ENCODE data around the gene GRPEL1.
"Not testable (repeated sequence)": the region's sequence is repeated elsewhere in the genome, so short reads cannot be mapped to it uniquely, and the experiment has no call there.

GRPEL1 gene

DNA sequence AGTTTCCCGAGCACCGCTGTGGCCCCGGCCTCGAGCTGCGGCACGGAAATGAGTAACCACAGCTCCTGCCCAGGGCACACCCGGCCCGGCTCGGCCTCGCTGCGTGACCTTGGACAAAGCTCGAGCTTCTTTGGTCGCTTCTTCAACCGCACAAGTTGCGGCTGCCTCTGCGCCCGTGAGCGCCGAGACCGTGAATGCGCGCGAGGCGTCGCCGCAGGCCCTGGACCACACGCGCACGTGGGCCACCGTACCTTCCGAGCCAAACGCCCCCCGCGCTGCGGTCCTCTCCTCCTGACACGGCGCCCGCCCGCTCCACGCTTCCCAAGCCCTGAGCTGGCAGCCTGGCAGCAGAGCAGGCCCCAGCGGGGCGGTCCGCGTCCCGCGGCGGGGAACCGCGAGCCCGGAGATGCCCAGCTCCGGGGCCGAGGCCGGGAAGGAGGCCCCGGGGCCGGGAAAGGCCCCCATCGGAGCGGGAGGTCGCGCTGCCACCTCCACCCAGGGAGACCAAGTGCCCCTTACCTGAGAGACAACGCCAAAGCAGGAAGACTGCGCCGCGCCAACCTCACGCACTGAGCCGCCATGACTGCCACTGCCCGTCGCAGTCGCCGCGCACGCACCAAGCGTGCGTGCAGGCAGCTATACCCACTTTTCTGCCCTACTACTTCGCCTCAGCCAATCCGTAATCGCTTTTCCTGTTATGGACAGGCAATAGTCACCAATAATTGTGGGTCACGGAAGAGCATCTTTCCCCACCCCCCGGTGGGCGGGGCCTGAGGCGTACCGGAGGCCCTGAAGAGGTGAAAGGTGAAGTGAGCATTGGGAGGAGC lies at the start of gene GRPEL1:
Gene GRPEL1, minus strand, starts transcription at position 613 of the 827 bp plus-strand sequence. Its CDS starts 32 bp downstream, at position 581.
- peak; percentile 100 for DNase-seq

DNA sequence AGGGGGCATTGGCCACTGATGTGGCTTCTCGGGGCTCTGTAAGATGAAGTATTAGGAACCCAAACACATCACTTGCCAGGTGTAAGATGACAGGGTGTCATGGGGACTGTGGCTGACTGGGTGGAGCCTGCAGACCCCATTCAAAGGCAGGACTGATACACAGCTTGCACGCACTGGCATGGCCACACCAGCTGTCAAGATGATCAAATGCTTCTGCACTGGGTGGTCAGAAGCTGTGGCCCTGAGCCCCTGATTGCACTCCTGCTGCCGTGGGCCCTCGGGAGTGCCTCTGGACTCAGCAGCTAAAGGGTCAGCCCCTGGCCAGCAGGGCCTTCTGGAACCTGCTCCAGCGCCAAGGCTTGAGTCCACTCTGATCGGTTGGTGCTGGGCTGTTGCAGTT lies 48.8 kb upstream of the GRPEL1 start:
- no peak for DNase-seq

GRCh38 chr4:7115557-7116340 lies 47.9 kb upstream of the GRPEL1 start:
- DNase-seq, result no peak

- no peak for DNase-seq
These were observed 44.8 kb upstream of the GRPEL1 start for GRCh38 chr4:7112656-7113055.

DNA sequence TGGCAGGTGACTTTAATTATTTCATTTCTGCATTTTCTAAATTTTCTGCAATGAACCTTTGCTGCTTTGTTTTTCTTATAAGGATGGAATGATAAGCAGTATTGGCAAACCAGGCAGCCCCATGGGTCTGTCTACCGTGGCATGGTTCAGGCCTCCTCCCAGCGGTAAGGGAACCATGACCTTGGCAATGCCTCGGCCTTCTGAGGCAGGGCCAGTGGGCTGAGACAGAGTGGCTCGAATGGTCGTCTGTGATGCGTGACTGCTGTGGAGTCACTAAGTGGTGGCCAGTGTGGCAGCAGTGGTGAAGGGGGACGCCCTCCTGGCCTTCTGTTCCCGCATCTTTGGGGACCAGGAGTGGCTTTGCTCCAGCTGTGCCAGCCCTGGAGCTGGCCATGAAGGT lies 43.6 kb upstream of the GRPEL1 start:
- no peak for DNase-seq

DNA sequence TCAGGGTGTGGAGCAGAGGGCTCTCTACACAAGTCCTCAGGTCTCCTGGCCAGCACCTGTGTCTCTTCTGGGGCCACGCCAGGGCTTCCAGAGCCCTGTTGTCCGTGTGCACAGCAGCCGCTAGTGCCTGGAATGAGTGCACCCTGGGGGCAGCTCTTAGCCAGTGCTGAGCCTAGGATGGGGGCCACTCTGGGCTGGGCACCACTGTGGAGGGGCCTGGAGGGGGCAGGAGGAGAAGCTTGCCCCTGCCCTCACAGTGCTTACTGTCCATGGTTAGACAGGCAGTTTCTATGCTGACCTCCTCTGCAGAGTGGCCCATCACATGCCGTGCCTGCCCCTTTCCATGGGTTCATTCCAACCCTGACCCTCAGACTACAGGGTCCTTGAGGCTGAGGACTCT lies 42.7 kb upstream of the GRPEL1 start:
- no peak for DNase-seq

- no peak for DNase-seq
These were observed 41.3 kb upstream of the GRPEL1 start for GRCh38 chr4:7109169-7109568.

GRCh38 chr4:7108660-7109059 lies 40.8 kb upstream of the GRPEL1 start:
- no peak for DNase-seq

GRCh38 chr4:7108046-7108625 lies 40.3 kb upstream of the GRPEL1 start:
- no peak for DNase-seq

DNA sequence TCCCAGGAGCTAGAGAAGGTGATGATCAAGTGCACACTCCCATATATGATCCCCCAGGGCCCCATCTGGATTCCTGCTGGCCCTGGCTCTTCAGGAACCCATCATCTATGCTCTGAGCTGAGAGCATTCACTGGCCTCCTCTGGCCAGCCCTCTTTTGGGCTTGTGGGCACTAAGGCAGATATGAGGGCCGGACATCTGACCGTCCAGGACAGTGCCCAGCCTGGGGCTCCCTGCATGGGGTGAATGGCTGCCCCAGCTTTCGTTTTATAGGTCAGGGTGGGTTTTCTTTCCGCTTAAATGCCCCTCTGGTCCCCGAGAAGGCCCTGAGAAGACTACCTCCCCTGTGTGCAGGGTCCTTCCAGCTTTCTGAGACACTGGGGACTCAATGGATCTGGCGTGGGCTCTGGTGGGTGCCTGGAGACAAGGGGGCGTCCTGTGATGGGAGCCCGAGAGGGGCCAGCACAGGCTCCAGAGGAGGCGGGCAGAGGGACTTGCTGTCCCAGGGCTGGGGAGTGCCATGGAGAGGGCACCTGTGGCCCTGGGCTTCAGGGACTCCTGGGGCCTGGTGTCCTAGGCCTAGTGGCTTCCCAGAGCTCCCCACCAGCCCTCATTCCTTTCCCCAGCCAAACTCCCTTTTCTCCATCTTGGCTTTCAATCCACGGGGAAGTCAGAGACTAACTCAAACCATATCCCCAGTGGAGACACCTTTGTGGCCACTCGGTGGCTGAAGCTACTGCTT lies 39.5 kb upstream of the GRPEL1 start:
- no peak for DNase-seq

DNA sequence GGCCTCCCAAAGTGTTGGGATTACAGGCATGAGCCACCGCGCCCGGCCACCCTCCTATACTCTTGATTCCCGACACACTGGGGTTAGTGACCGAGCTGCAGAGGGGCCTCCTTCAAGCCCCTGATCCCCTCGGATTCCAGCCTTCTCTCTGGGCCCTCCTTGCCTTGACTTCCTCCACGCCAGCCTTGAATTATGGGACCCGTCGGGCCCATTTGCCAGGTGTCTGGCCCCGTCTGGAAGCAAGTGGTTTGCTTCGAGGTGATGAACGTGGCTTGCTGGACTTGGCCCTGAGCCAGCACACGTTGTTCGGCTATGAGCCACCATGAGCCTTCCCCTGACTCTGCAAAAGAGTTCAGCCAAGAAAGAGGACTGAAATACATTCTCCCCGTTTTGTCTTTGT lies 37.4 kb upstream of the GRPEL1 start:
- peak; percentile 77 for DNase-seq

DNA sequence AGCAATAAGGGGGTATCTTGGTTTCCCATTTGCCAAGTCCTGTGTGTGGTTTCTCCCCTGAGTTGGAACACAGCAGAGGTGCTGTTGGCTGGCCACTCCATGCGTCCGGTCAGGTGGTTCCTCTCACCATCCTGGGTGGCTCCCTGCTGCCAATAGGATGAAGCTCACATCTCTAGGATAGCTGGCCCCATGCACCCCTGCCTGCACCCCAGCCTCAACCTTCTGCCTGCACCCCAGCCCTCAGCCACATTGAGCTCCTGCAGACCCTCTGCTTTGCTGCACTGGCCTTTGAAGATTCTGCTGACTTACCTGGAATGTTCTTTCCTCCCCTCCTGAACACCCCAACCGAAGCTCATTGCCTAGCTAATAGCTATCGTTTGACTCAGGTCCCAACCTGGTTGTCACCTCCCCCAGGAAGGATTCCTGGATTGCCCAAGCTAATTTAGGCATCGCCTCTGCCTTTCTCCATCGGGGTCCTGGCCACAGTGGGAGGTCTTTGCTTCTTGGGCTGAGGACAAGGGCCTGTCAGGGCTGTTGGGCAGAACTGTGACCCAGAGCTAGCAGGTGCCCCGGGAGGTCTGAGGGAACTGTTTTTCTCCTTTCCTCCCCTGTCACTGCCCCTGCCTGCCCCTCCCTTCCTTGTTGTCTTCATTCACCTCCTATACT lies 36.6 kb upstream of the GRPEL1 start:
- no peak for DNase-seq

- DNase-seq, result peak; percentile 72
These were observed 35.9 kb upstream of the GRPEL1 start for GRCh38 chr4:7103607-7104365.

DNA sequence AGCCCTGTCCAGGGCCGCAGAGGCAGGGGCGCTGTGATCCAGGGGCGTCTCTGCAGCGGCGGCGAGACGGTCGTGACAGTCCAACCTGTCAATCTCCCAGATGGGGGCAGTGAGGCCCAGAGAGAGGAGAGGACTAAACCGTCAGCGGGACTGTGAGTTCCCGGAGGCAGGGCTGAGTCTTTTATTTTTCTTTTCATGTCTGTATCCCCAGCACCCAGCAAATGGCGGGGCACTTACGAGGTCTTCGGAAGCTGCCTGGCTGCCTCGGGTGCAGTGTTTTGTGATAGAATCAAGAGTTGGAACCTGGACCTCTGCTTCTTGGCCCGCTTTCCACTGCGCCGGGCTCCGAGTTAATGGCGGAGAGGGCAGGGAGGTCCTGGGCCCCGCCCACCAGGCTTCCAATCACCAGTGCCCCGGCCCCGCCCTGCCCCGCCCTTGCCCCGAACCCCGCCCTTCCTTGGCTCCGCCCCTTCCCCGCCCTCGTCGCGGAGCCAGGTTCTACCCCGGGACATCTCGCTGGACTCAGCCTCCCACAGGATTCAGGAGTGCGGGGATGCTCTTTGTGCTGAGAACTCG lies 35.3 kb upstream of the GRPEL1 start:
- DNase-seq, result peak; percentile 86

- DNase-seq, result not testable (repeated sequence)
These were observed 34.6 kb upstream of the GRPEL1 start for GRCh38 chr4:7102516-7102909.

DNA sequence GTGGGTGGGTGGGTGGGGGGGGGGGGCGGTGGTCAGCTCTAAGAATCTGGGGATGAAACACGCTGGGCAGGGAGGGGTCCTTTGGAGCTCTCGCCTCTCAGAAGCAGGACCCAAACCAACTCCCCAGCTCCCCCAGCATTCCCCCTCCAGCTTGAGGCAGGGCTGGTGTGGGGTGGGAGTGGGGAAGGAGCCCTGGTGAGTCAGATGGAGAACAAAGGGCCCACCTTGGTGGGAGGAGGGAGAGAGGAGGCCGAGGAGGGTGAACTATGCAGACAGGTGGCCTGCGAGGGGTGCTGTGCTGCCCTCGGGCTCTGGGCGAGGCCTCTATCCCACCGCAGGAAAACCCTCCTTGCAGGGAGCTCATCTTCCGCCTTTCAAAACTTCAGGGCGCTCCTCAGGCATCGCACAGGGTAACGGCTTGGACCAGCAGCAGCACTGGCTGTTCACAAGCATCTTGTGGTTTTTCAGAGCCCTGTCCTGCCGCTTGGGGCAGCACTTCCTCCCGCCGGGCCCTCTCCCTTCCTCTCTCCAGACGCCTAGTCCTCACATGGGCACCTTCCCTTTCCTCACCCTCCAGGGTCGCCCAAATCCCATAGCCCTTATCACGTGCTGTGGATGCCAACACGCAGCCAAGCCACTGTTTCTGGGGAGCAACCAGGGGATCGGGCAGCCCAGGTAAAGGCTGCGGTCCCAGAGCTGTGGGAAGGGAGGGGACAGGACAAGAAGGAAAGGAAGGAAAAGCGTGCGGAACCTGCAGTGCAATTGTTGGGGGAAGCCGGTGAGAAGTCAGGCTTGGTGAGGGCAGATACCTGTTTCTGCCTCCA lies 34.0 kb upstream of the GRPEL1 start:
- peak; percentile 67 for DNase-seq

GRCh38 chr4:7096236-7096635 lies 28.4 kb upstream of the GRPEL1 start:
- DNase-seq, result no peak

GRCh38 chr4:7095611-7096155 lies 27.8 kb upstream of the GRPEL1 start:
- no peak for DNase-seq

DNA sequence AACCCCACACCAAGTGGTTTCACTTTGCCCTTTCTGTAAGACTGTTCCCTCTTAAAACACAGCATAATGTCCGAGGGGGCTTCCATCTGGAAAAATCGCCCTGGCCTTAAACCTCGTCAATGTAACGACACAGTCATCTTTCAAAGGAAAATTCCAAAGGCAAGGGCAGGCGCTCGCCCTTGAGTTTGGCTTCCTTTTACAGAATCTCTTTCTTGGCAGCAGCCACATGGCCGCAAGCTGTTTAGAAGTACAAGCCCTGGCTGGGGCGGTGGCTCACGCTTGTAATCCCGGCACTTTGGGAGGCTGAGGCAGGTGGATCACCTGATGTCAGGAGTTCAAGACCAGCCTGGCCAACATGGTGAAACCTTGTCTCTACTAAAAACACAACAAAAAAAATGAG lies 27.1 kb upstream of the GRPEL1 start:
- no peak for DNase-seq

DNA sequence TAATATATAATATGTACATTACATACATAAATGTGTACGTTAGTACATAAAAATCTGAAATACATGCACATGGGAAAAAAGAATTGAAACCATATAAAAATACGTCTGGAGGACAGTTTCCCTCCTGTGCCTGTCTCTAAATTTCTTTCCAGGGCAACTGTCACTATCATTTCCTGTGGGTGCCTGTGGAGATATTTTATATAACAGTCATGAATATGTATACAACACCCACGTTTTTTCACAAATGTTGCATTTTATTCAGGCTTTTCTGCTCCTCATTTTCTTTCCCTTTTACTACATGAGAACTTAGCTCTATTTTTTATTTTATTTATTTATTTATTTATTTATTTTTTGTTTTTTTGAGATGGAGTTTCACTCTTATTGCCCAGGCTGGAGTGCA lies 24.2 kb upstream of the GRPEL1 start:
- DNase-seq, result no peak
